ENCODE data around the gene KRTAP20-1. TPM values are rescaled to one million over a fixed set of nuclear protein-coding genes. Genes with fewer than 3 reads are reported as not detected.

Gene KRTAP20-1
- total and polyA plus RNA-seq, 2 donors from 2014 or later = not detected

DNA sequence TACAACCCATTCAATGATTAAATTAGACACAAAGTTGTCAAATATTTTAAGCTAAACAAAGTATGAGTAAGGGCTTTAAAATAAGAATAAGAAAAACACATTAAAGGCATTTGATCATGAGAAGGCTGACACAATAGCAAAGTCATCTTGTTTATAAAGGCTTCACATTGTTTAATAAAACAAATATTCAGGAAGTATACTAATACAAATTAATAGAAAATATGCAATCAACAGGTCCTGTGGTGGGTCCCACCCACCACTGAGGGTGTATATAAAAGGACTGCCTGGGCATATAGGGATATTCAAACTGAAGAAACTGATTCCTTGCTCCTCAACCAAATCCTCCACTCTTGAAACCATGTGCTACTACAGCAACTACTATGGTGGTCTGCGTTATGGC, 18.7 kb downstream of the KRTAP20-1 start, which contains the start of gene KRTAP20-2:
Gene KRTAP20-2 (plus strand): TSS at position 301 of the 400 bp plus-strand sequence. CDS start 58 bp downstream, at position 359.
- DNase-seq (no peak), FAIRE-seq (no peak)
- H3K27ac ChIP-seq (ENCODE audit: low read depth in 2 of 2, low read length in 2 of 2) = no peak within 1 kb of the TSS
- no peaks in the 10 kb centered on the region for H3K9me3 ChIP-seq (ENCODE audit: control insufficient read depth in 2 of 3, insufficient read depth in 1 of 3, low read length in 3 of 3)
- TF ChIP-seq, protein P1, sequence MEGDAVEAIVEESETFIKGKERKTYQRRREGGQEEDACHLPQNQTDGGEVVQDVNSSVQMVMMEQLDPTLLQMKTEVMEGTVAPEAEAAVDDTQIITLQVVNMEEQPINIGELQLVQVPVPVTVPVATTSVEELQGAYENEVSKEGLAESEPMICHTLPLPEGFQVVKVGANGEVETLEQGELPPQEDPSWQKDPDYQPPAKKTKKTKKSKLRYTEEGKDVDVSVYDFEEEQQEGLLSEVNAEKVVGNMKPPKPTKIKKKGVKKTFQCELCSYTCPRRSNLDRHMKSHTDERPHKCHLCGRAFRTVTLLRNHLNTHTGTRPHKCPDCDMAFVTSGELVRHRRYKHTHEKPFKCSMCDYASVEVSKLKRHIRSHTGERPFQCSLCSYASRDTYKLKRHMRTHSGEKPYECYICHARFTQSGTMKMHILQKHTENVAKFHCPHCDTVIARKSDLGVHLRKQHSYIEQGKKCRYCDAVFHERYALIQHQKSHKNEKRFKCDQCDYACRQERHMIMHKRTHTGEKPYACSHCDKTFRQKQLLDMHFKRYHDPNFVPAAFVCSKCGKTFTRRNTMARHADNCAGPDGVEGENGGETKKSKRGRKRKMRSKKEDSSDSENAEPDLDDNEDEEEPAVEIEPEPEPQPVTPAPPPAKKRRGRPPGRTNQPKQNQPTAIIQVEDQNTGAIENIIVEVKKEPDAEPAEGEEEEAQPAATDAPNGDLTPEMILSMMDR (IDR thresholded peaks at IDR 0.05; ENCODE audit: borderline replicate concordance, extremely low read depth, insufficient read depth) = no peak
- intact Hi-C loops (cut with DNase I) = no loop called here
- no peak within 1 kb of the TSS for H3K4me3 ChIP-seq (ENCODE audit: low read length in 3 of 3)
- H3K36me3 ChIP-seq (ENCODE audit: control insufficient read depth in 2 of 3, insufficient read depth in 3 of 3, low read length in 3 of 3) = no peaks in the 10 kb centered on the region
- H3K9ac ChIP-seq (ENCODE audit: low read length in 3 of 3) = no peak within 1 kb of the TSS
- no peaks in the 10 kb centered on the region for H3K27me3 ChIP-seq (ENCODE audit: control insufficient read depth, insufficient read depth, low read length)
- no peaks in the 10 kb centered on the region for H3K4me1 ChIP-seq (ENCODE audit: control insufficient read depth in 2 of 3, insufficient read depth in 2 of 3, low read depth in 1 of 3, low read length in 3 of 3)

DNA sequence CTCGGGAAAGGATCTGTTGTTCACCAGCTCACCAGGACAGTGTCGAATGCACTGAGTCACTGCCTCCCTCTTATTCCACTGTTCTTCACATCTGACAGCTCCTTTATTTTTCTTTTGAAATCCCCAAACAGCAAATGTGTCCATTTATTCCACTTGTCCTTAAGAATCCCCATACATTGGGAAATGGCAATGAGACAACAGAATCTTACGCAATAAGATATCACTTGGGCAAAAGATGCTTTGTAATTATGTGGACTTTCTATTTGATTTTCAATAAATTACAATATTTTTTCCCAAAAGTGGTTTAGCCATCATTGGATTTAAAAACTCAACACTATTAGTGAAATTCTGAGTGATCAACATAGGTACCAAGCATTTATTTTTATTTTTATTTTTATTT, 22.5 kb downstream of the KRTAP20-1 start:
- FAIRE-seq (no peak), DNase-seq (no peak)
- TF ChIP-seq, protein P1 (IDR thresholded peaks at IDR 0.05; ENCODE audit: borderline replicate concordance, extremely low read depth, insufficient read depth) = no peak
- Histone ChIP-seq H3K4me3 (ENCODE audit: low read length in 3 of 3) (no peak overlapping the region), H3K36me3 (ENCODE audit: control insufficient read depth in 2 of 3, insufficient read depth in 3 of 3, low read length in 3 of 3) (no peaks in the 10 kb centered on the region), H3K9ac (ENCODE audit: low read length in 3 of 3) (no peak overlapping the region), H3K27me3 (ENCODE audit: control insufficient read depth, insufficient read depth, low read length) (no peaks in the 10 kb centered on the region), H3K9me3 (ENCODE audit: control insufficient read depth in 2 of 3, insufficient read depth in 1 of 3, low read length in 3 of 3) (no peaks in the 10 kb centered on the region), H3K27ac (ENCODE audit: low read depth in 2 of 2, low read length in 2 of 2) (no peak overlapping the region), H3K4me1 (ENCODE audit: control insufficient read depth in 2 of 3, insufficient read depth in 2 of 3, low read depth in 1 of 3, low read length in 3 of 3) (no peaks in the 10 kb centered on the region)
- intact Hi-C loops (cut with DNase I) = no loop called here

GRCh38 chr21:30642564-30642963, 26.3 kb downstream of the KRTAP20-1 start, which contains the start of gene KRTAP20-3:
KRTAP20-3 (plus strand) TSS chr21:30642864.
- Histone ChIP-seq H3K4me3 (ENCODE audit: low read length in 3 of 3) (no peak within 1 kb of the TSS), H3K36me3 (ENCODE audit: control insufficient read depth in 2 of 3, insufficient read depth in 3 of 3, low read length in 3 of 3) (no peaks in the 10 kb centered on the region), H3K27ac (ENCODE audit: low read depth in 2 of 2, low read length in 2 of 2) (no peak within 1 kb of the TSS), H3K27me3 (ENCODE audit: control insufficient read depth, insufficient read depth, low read length) (no peaks in the 10 kb centered on the region), H3K4me1 (ENCODE audit: control insufficient read depth in 2 of 3, insufficient read depth in 2 of 3, low read depth in 1 of 3, low read length in 3 of 3) (no peaks in the 10 kb centered on the region), H3K9me3 (ENCODE audit: control insufficient read depth in 2 of 3, insufficient read depth in 1 of 3, low read length in 3 of 3) (no peaks in the 10 kb centered on the region), H3K9ac (ENCODE audit: low read length in 3 of 3) (no peak within 1 kb of the TSS)
- intact Hi-C loops (cut with DNase I) = no loop called here
- FAIRE-seq (no peak), DNase-seq (no peak)
- TF ChIP-seq, protein P1 (IDR thresholded peaks at IDR 0.05; ENCODE audit: borderline replicate concordance, extremely low read depth, insufficient read depth) = no peak

DNA sequence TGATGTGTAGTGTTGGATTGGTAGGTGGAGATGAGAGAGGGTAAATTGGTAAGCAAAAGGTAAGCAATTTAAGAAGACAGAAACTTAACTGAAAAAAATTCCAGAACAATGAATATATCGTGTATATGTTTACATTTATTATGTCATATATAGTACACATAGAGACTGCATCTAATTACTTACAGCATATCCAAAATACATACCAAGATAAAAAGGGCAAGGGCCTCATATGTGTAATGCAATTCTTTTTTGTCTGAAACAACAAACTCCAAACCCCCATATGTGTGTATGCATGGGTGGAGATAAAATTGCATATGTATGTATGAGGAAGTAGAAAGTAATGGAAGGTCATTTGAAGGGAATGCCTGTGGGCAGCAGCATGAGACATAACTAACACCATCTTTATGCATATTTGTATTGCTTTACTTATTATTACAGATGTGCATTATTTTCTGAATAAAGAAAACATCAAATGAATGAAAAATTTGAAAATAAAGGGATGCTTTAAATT, 30.7 kb downstream of the KRTAP20-1 start:
- Histone ChIP-seq H3K27me3 (ENCODE audit: control insufficient read depth, insufficient read depth, low read length) (no peaks in the 10 kb centered on the region), H3K4me1 (ENCODE audit: control insufficient read depth in 2 of 3, insufficient read depth in 2 of 3, low read depth in 1 of 3, low read length in 3 of 3) (no peaks in the 10 kb centered on the region), H3K36me3 (ENCODE audit: control insufficient read depth in 2 of 3, insufficient read depth in 3 of 3, low read length in 3 of 3) (no peaks in the 10 kb centered on the region), H3K27ac (ENCODE audit: low read depth in 2 of 2, low read length in 2 of 2) (no peak overlapping the region), H3K4me3 (ENCODE audit: low read length in 3 of 3) (no peak overlapping the region), H3K9me3 (ENCODE audit: control insufficient read depth in 2 of 3, insufficient read depth in 1 of 3, low read length in 3 of 3) (no peaks in the 10 kb centered on the region), H3K9ac (ENCODE audit: low read length in 3 of 3) (no peak overlapping the region)
- TF ChIP-seq, protein P1 (IDR thresholded peaks at IDR 0.05; ENCODE audit: borderline replicate concordance, extremely low read depth, insufficient read depth) = no peak
- FAIRE-seq = no peak
- DNase-seq = no peak
- intact Hi-C loops (cut with DNase I) = no loop called here

Measured in kidney (tissue), 14 donors.